GM19240 (cell line): ENCODE results near the gene CCDC6.
"Not testable (repeated sequence)": the region's sequence is repeated elsewhere in the genome, so short reads cannot be mapped to it uniquely, and the experiment has no call there.

Source experiments
- DNase-seq: peaks from one replicate; pipeline ENCODE4 v3.0.0; 2011; ENCODE audit warnings: low spot score; ENCODE audit not compliant: insufficient read length

CCDC6 gene

GRCh38 chr10:59880971-59881510, 25.3 kb downstream of the CCDC6 start:
- no peak for DNase-seq

- no peak for DNase-seq
These were observed 26.2 kb downstream of the CCDC6 start for GRCh38 chr10:59880019-59880717.

GRCh38 chr10:59879363-59879913, 26.9 kb downstream of the CCDC6 start:
- no peak for DNase-seq

GRCh38 chr10:59878915-59879314, 27.4 kb downstream of the CCDC6 start:
- no peak for DNase-seq

GRCh38 chr10:59878289-59878688, 28.1 kb downstream of the CCDC6 start:
- no peak for DNase-seq

- no peak for DNase-seq
These were observed 29.1 kb downstream of the CCDC6 start for GRCh38 chr10:59877191-59877671.

- DNase-seq, result no peak
These were observed 29.7 kb downstream of the CCDC6 start for GRCh38 chr10:59876695-59877094.

GRCh38 chr10:59876208-59876607, 30.1 kb downstream of the CCDC6 start:
- DNase-seq, result not testable (repeated sequence)

GRCh38 chr10:59873896-59874295, 32.5 kb downstream of the CCDC6 start:
- no peak for DNase-seq

GRCh38 chr10:59872892-59873463, 33.4 kb downstream of the CCDC6 start:
- no peak for DNase-seq

GRCh38 chr10:59870152-59870551, 36.2 kb downstream of the CCDC6 start:
- DNase-seq, result no peak

GRCh38 chr10:59869594-59869940, 36.8 kb downstream of the CCDC6 start:
- DNase-seq, result no peak

GRCh38 chr10:59868696-59869593, 37.4 kb downstream of the CCDC6 start:
- no peak for DNase-seq

GRCh38 chr10:59867590-59867989, 38.8 kb downstream of the CCDC6 start:
- no peak for DNase-seq

- no peak for DNase-seq
These were observed 41.3 kb downstream of the CCDC6 start for GRCh38 chr10:59865101-59865500.

GRCh38 chr10:59864141-59864962, 42.0 kb downstream of the CCDC6 start:
- no peak for DNase-seq

- DNase-seq, result no peak
These were observed 46.8 kb downstream of the CCDC6 start for GRCh38 chr10:59859570-59859969.

GRCh38 chr10:59857921-59858320, 48.4 kb downstream of the CCDC6 start:
- DNase-seq, result no peak

GRCh38 chr10:59857049-59857448, 49.3 kb downstream of the CCDC6 start:
- DNase-seq, result no peak

GRCh38 chr10:59856104-59856503, 50.3 kb downstream of the CCDC6 start:
- no peak for DNase-seq

GRCh38 chr10:59854571-59854970, 51.8 kb downstream of the CCDC6 start:
- no peak for DNase-seq
